Cardiac fibroblast (primary cell): ENCODE results near the gene ATG4A.
A peak's percentile ranks its signal among the peaks of the same experiment; 100 is the strongest.

Experiments
- DNase-seq, 2 donors: peaks; one replicate each; pipeline versions ENCODE4 v3.0.0 to v3.0.0-alpha.2; 2010; ENCODE audit warnings: low read depth in 2 of 2
- H3K4me3 ChIP-seq, 2 donors: replicated peaks in 1 of 2; 1 replicate in 1 of 2; 2 replicates in 1 of 2; pipeline ENCODE4 v1.5.1; 2011; ENCODE audit warnings: low read depth in 2 of 2, low read length in 2 of 2, mild to moderate bottlenecking in 2 of 2, moderate library complexity in 1 of 2
- TF ChIP-seq, protein P1 (sequence below): IDR thresholded peaks from one replicate; pipeline ENCODE4 v1.5.1; 2011; ENCODE audit warnings: low read depth, mild to moderate bottlenecking, low read length, inconsistent platforms

ATG4A gene

DNA sequence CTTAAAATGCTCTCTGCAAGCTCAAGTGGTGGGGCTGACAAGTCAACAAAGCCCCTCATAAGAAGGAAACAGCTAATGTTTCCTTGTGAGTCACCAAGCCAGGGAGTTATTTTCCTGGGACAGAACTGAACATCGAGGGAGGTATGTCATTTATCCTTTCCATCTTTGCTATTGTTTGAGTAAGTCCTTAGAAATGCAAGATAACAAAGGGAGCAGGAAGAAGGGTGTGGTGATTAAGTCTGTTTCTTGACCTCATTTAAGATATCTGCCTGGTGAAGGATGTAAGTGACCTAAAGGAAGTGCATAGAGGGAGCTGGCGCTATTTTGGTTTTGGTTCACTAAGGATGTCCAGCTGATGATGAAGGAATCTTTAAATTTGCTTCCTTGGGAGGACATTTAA is 39.9 kb downstream of the ATG4A start:
- TF ChIP-seq, protein P1, sequence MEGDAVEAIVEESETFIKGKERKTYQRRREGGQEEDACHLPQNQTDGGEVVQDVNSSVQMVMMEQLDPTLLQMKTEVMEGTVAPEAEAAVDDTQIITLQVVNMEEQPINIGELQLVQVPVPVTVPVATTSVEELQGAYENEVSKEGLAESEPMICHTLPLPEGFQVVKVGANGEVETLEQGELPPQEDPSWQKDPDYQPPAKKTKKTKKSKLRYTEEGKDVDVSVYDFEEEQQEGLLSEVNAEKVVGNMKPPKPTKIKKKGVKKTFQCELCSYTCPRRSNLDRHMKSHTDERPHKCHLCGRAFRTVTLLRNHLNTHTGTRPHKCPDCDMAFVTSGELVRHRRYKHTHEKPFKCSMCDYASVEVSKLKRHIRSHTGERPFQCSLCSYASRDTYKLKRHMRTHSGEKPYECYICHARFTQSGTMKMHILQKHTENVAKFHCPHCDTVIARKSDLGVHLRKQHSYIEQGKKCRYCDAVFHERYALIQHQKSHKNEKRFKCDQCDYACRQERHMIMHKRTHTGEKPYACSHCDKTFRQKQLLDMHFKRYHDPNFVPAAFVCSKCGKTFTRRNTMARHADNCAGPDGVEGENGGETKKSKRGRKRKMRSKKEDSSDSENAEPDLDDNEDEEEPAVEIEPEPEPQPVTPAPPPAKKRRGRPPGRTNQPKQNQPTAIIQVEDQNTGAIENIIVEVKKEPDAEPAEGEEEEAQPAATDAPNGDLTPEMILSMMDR: no peak
- peak; percentile 58 for DNase-seq
- no peak overlapping the region for H3K4me3 ChIP-seq

DNA sequence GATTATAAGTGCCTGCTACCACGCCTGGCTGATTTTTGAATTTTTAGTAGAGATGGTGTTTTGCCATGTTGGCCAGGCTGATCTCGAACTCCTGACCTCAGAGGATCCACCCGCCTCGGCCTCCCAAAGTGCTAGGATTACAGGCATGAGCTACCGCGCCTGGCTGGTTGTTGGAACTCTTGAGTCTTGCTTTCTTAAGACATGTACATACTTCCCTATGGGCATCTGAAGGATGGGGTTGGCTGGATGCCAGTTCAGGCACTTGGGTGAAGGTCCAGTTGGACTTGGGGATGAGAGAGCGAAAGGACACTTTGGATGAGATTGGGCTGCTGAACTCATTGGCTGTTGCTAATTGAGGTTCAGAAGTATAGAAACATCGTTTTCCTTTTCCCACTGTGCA is 40.5 kb downstream of the ATG4A start:
- no peak overlapping the region for H3K4me3 ChIP-seq
- no peak for DNase-seq
- TF ChIP-seq, protein P1: no peak

DNA sequence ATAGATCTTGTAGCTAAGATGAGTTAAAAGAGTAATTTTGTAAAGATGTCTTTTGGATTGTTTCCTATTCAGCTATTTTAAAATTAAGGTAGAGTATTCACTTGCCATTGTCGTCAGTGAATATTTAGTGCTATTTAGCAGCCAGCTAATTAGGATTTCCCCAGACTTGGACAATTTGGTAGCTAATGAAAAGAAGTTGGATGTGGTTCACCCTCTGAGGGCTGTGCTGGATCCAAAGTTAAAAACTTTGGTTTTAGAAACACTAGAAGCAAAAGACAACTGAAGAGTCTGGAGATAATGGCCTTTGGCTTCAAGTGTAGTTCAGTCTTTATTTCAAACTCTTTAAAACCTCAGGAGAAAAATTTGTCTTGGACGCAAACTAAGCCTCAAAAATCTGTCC is 41.3 kb downstream of the ATG4A start:
- TF ChIP-seq, protein P1: no peak
- no peak overlapping the region for H3K4me3 ChIP-seq
- no peak for DNase-seq

DNA sequence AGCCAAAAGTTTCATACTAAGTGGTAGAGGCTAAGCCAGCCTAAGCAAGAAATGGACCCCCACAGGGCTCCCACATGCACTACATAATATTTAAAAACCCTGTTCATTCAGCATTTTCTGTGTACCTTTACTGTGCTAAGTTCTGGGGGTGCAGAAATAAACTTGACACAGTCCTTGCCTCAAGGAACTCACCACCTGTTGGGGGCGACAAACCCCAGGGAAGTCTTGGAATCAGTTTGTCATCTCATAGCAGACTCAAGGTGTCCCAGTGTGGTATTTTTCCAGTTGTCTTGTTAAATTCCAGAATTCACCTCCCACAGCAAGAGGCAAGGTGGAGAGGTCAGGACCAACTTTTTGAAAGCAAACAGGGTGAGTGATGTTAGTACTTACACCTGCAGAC is 43.1 kb downstream of the ATG4A start:
- TF ChIP-seq, protein P1: no peak
- no peak for DNase-seq
- H3K4me3 ChIP-seq: no peak overlapping the region

DNA sequence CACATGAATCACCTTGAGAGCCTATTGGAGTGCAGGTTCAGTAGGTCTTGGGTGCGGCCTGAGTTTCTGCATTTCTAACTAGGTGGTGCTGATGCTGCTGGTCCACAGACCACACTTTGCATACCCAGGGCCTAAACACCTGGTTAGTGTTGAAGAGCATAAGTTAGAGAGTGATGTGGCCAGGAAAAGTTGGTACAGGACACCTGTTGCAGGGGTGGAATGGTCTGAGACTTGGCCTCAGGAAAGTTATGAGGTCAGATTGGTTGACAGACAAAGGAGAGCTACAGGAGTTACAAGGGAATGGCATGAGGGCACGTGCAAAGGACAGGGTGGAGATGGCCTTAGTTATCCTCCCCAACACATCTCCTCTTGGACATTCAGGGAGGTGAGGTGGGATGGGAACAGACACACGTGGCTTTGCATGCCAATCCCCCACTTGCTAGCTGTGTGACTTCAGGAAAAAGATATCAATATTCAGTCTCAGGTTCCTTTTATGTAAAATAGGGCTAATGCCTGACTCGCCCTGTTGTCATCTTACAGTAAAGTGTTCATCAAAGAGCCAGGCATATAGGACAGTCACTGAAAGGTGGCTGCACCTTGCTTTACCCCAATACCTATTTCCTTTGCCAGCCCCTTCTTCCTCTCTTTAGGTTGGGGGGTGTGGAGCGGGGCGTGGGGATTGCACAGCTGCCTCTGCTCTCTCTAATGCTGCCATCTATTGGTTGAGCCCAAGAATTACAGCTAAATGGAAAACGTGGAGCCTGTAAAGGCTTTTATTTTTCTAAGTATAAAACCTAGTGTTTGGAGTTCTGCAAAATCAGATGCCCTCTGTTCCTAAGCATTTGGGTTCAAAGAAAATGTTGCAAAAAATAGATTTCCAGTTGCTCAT is 47.5 kb downstream of the ATG4A start:
- TF ChIP-seq, protein P1: peak; percentile 44
- H3K4me3 ChIP-seq: no peak overlapping the region
- DNase-seq: peak in 1 of 2 donors; percentile 21

DNA sequence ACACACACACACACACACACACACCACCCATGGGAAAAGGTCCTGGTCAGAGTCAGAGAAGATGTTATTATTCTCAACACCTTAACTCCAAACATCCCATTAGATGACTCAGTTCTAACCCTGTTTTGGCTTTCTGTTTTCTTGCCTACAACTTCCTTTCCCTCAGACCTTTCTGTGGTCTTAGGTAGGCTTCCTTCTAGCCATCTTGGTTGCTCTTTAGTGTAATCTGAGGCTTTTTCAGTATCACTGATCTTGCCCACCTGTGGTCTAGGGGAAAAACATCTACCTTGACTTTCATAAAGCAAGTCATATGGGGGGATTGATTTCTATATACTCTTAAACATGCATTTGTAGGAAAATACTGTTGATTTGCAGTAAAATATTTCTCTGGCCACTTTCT is 56.9 kb downstream of the ATG4A start:
- DNase-seq: no peak
- TF ChIP-seq, protein P1: no peak
- H3K4me3 ChIP-seq: no peak overlapping the region
